HG02798 (cell line): Measurements from ENCODE around the gene GGCX.

Experiments used
- ATAC-seq: cut with Tn5 transposase; IDR thresholded peaks from one replicate; pipeline ENCODE4 v1.9.1; 2021; ENCODE audit warnings: mild to moderate bottlenecking; ENCODE audit not compliant: unreplicated experiment, poor library complexity

Gene GGCX

GRCh38 chr2:85524336-85524908 is 36.9 kb downstream of the GGCX start:
- ATAC-seq = no peak

GRCh38 chr2:85523903-85524335 is 37.4 kb downstream of the GGCX start:
- no peak for ATAC-seq

DNA sequence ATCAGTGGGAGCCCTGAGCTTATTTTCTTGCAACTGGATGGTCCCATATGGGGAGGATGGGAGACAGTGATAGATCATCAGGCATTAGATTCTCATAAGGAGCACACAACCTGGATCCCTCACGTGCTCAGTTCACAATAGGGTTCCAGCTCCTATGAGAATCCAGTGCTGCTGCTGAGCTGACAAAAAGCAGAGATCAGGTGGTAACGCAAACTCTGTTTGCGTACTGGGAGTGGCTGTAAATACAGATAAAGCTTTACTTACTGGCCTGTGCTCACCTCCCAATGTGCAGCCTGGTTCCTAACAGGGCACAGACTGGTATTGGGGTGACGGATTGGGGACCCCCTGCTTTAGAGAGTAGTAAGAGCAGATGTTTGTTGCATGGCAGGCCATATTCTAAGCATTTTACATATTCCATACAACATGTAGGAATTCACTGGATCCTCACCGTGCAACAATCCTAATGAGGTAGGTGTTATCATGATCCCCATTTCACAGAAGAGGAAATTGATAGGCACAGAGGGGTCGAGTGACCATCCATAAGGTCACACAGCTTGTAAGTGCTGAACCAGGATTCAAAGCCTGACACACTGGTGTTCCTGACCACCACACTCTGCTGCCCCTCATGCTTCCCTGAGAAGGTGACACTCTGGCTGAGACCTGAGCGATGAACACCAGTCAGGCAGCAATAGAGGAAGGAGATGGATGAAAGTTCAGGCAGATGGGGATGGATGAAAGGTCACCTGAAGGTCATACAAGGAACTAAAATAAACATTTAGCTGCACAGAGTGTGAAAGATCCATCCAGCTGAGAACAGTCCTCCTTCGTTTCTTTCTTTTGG is 38.0 kb downstream of the GGCX start:
- ATAC-seq = no peak

- no peak for ATAC-seq
Measured at GRCh38 chr2:85522090-85522647, 39.1 kb downstream of the GGCX start.

DNA sequence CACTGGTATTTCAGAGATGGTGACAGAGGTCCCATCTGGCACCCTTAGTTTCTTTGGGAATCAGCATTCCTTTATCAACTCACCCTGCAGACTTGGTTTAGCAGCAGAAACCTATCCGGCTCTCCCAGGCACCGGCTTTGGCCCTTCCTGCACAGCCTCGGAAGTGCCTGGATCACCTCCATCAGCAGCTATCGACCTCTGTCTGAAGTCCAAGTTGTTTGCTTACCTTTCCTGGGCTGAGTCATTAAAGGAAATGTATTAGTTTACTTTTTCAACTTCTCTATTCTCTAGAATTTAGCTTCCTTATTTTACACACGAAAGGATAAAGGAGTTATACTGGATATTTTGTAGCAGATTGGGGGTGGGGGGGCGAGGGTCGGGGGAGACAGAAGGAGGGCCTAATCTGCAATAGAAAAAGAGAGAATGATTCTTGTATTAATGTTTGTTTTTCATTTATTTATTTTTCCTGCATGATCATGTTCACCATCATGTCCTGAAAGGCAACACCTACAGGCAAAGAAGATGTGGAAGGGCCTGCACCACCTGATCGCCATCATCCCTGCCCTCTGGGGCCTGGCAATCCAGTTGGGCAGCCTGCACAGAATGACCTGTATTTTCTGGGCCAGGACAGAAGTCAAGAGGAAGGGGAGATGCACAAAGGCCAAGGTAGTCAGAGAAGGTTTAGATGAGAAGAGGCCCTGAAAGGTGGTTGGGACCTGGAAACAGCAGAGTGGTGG is 44.5 kb downstream of the GGCX start:
- ATAC-seq = no peak

- ATAC-seq = no peak
Measured at GRCh38 chr2:85514323-85514722, 47.0 kb downstream of the GGCX start.

DNA sequence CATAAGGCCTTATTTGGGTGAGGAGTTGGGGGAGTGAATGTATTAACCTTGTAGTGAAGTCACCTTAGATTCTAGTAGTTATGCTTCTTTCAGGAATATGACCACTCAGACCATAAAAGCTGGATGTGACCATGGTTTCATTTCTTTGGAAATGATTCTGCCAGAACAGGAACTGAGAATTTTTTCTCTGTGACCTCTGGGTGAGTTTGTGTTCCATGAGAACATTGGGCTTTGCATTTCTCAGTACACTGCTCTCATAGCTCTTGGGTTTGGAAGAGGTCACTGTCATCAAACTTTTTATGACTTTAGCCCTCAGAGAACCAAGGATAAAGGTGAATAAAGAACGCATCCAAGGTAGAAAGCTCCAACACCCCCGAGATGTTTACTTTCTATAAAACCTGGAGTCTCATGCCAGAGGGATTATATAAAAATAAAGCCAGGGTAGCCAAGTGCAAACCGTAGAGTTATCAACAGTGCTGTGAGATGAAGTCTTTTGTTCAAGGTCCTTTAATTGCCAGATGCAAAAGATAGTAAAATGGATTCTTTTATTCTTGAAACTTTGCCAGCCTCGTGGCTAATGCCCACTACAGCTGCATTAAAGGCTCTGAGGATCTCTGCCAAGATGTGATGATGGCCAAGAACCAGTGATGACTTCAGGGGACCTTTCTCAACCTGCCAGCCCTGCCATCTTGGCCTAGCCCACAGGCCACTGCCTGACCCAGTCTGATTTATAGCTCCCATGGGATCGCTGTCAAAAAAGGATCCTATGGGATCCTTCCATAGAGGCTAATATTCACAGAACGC is 50.1 kb downstream of the GGCX start:
- ATAC-seq = no peak

DNA sequence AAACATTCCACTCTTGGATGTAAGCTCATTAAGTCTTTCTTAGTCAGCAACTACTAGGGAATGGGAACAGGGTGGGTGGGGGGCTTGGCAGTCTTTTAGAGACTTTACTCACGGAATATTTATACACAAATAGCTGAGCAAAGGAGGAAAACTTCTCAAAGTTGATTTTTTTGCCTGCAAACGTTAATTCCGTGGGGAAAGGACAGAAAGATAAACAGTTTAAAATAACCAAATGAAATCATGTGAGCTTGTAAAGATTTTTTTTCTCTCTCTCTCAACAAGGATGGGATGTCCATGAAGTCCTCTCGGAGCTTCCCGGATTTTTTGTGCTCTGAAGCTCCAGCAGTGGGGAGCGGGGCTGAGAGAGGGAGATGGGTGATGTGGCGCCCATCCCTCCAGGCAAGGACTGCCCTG is 54.5 kb downstream of the GGCX start:
- no peak for ATAC-seq

GRCh38 chr2:85505551-85506238 is 55.6 kb downstream of the GGCX start:
- ATAC-seq = no peak

GRCh38 chr2:85504778-85505261 is 56.5 kb downstream of the GGCX start:
- no peak for ATAC-seq

GRCh38 chr2:85503851-85504777 is 57.2 kb downstream of the GGCX start:
- no peak for ATAC-seq

GRCh38 chr2:85503168-85503850 is 58.0 kb downstream of the GGCX start:
- no peak for ATAC-seq

DNA sequence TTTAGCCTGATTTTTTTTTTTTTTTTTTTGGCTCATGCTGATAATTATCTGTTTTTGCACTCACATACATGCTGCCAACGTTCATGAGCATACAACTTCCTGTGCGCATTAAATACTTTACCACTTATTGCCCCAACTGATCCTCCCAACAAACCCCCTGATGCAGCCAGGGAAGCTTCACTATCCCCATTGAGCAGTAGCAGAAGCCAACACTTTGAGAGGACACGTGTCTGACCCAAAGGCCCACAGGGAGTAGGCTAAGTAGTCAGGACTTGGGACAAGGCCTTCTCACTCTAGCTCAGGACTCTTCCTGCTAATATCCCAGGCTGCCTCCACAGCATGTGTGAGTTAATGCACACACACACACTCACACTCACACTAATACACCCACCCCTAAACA is 58.6 kb downstream of the GGCX start:
- no peak for ATAC-seq

GRCh38 chr2:85501248-85501647 is 60.0 kb downstream of the GGCX start:
- no peak for ATAC-seq

- ATAC-seq = no peak
Measured at GRCh38 chr2:85497944-85498630, 63.2 kb downstream of the GGCX start.

GRCh38 chr2:85496436-85496835 is 64.9 kb downstream of the GGCX start:
- ATAC-seq = no peak
